ENCODE results near the gene STMN3.
"Not testable (repeated sequence)": the region's sequence is repeated elsewhere in the genome, so short reads cannot be mapped to it uniquely, and the experiment has no call there.

STMN3 gene

DNA sequence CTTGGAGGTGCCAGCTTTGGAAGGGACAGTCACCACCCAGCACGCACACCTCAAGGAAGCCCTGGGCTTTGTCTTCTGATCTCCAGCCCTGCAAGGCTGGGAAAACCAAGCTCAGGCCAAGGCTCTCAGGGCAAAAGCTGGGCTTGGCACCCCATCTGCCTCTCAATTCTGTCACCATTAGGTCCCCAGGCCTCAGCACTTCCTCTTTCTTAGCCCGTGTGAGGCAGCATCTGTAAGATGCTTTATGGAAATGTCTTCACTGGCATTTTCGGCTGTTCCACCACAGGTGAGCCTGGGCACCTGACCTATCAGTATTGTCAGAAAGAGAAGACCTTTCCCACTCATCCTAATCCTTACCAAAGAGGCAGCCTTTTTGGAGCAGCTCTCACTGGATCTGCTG lies 50.9 kb downstream of the STMN3 start:
- H3K27ac ChIP-seq (ENCODE audit: low read depth, low read length) = no peak overlapping the region
- peaks cover 7% of the 10 kb centered on the region; the same call in 1 of the 2 replicates for H3K36me3 ChIP-seq (ENCODE audit: insufficient read depth, low read length)
- peaks cover 5% of the 10 kb centered on the region for H3K4me1 ChIP-seq (ENCODE audit: control insufficient read depth, insufficient read depth, low read length, unreplicated experiment)
- H3K4me3 ChIP-seq (ENCODE audit: low read depth, low read length) = no peak overlapping the region
- H3K27me3 ChIP-seq (ENCODE audit: insufficient read depth, low read length) = no peaks in the 10 kb centered on the region
- no peaks in the 10 kb centered on the region for H3K79me2 ChIP-seq (ENCODE audit: control insufficient read depth, insufficient read depth, low read length, unreplicated experiment)
- H2AFZ ChIP-seq (ENCODE audit: low read length, unreplicated experiment) = no peak overlapping the region

GRCh38 chr20:63601679-63602078 lies 51.5 kb downstream of the STMN3 start:
- H2AFZ ChIP-seq (ENCODE audit: low read length, unreplicated experiment); H3K4me3 ChIP-seq (ENCODE audit: low read depth, low read length); H3K27ac ChIP-seq (ENCODE audit: low read depth, low read length); H3K27me3 ChIP-seq (ENCODE audit: insufficient read depth, low read length); H3K4me1 ChIP-seq (ENCODE audit: control insufficient read depth, insufficient read depth, low read length, unreplicated experiment); H3K36me3 ChIP-seq (ENCODE audit: insufficient read depth, low read length); H3K79me2 ChIP-seq (ENCODE audit: control insufficient read depth, insufficient read depth, low read length, unreplicated experiment): not testable (repeated sequence)

DNA sequence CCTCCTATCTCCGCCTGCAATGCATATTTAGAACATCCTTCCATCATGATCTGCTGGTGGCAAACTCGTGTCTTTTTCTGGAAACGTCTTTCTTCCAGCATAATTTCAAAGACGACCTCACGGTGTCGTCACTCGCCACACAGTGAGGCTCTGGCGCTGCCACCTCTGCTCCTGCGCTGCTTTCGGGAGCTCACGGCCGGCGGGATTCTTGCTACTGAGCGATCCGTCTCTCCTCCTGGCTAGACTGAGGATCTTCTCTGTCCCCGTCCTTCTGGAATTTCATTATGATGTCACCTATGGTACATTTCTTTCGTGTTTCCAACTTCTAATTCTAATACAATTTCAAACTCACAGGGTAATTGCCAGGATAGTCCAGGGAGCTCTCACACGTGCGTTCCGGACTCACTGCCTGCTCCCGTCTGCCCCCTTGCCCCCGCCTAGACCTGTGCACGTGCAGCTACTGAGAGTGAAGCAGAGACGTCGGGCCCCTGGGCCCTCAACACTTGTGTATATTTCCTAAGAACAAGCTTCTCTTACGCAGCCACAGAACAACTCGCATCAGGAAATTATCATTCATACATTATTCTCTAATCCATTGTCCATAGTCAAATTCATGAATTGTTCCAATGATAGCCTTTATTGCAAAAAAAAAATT lies 53.7 kb downstream of the STMN3 start:
- no peak overlapping the region for H3K27ac ChIP-seq (ENCODE audit: low read depth, low read length)
- H3K27me3 ChIP-seq (ENCODE audit: insufficient read depth, low read length) = no peaks in the 10 kb centered on the region
- H2AFZ ChIP-seq (ENCODE audit: low read length, unreplicated experiment) = no peak overlapping the region
- H3K36me3 ChIP-seq (ENCODE audit: insufficient read depth, low read length) = peaks cover 7% of the 10 kb centered on the region; the same call in 1 of the 2 replicates
- no peak overlapping the region for H3K4me3 ChIP-seq (ENCODE audit: low read depth, low read length)
- H3K79me2 ChIP-seq (ENCODE audit: control insufficient read depth, insufficient read depth, low read length, unreplicated experiment) = no peaks in the 10 kb centered on the region
- peaks cover 5% of the 10 kb centered on the region for H3K4me1 ChIP-seq (ENCODE audit: control insufficient read depth, insufficient read depth, low read length, unreplicated experiment)

GRCh38 chr20:63598479-63599395 lies 54.5 kb downstream of the STMN3 start:
- H3K79me2 ChIP-seq (ENCODE audit: control insufficient read depth, insufficient read depth, low read length, unreplicated experiment) = no peaks in the 10 kb centered on the region
- H2AFZ ChIP-seq (ENCODE audit: low read length, unreplicated experiment) = no peak overlapping the region
- H3K36me3 ChIP-seq (ENCODE audit: insufficient read depth, low read length) = peaks cover 7% of the 10 kb centered on the region; the same call in 1 of the 2 replicates

DNA sequence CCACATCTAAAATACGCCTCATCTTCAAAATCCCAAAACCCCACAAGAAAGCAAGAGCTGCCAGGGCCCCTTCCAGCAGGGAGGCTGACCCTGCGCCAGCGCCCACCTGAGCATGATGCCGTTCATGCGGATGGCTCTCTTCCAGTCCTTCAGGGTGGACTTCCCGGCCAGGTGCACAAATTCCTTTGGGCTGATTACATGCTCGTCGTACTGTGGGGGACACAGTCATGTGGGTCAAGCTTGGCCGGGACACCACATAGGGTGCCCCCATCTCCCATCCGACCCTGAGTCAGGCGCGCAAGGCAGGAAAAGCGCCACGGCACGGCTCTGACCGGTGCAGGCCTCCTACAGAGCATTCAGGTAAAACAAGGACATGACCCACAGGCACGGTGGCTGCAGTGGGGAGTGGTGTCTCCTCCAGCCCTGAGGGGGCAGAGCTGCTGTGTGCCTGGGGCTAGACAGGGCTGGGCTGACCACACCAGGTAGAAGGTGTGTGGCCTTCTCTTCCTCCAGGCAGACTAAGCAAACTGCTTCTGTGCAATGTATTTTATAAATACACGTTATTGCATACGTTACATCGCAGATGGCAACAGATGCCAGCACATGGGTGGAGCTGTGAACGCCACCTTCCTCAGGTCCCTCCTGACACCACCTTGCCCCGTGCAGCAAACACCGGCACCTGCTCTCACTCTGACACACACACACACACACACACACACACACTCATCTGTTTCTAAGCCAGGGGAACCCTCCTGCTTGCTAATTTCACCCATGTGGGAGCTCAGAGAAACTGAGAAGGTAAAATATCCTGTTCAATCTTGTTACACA lies 55.4 kb downstream of the STMN3 start:
- Histone ChIP-seq H3K27me3 (ENCODE audit: insufficient read depth, low read length) (no peaks in the 10 kb centered on the region), H3K4me3 (ENCODE audit: low read depth, low read length) (no peak overlapping the region), H3K36me3 (ENCODE audit: insufficient read depth, low read length) (peaks cover 10% of the 10 kb centered on the region; the same call in 1 of the 2 replicates), H2AFZ (ENCODE audit: low read length, unreplicated experiment) (no peak overlapping the region), H3K79me2 (ENCODE audit: control insufficient read depth, insufficient read depth, low read length, unreplicated experiment) (no peaks in the 10 kb centered on the region), H3K27ac (ENCODE audit: low read depth, low read length) (no peak overlapping the region), H3K4me1 (ENCODE audit: control insufficient read depth, insufficient read depth, low read length, unreplicated experiment) (peaks cover 11% of the 10 kb centered on the region)

More at GRCh38 chr20:63598479-63599395, 54.5 kb downstream of the STMN3 start:
- Histone ChIP-seq H3K4me3 (ENCODE audit: low read depth, low read length) (no peak overlapping the region), H3K4me1 (ENCODE audit: control insufficient read depth, insufficient read depth, low read length, unreplicated experiment) (peaks cover 11% of the 10 kb centered on the region), H3K27ac (ENCODE audit: low read depth, low read length) (no peak overlapping the region), H3K27me3 (ENCODE audit: insufficient read depth, low read length) (no peaks in the 10 kb centered on the region)

GRCh38 chr20:63596423-63596822 lies 56.8 kb downstream of the STMN3 start:
- peaks cover 11% of the 10 kb centered on the region for H3K4me1 ChIP-seq (ENCODE audit: control insufficient read depth, insufficient read depth, low read length, unreplicated experiment)
- no peak overlapping the region for H2AFZ ChIP-seq (ENCODE audit: low read length, unreplicated experiment)
- no peak overlapping the region for H3K27ac ChIP-seq (ENCODE audit: low read depth, low read length)
- H3K79me2 ChIP-seq (ENCODE audit: control insufficient read depth, insufficient read depth, low read length, unreplicated experiment) = no peaks in the 10 kb centered on the region
- no peaks in the 10 kb centered on the region for H3K27me3 ChIP-seq (ENCODE audit: insufficient read depth, low read length)
- no peak overlapping the region for H3K4me3 ChIP-seq (ENCODE audit: low read depth, low read length)
- H3K36me3 ChIP-seq (ENCODE audit: insufficient read depth, low read length) = 0 out of 2 replicates have a peak, but pooled peaks cover 2% of the 10 kb centered on the region

DNA sequence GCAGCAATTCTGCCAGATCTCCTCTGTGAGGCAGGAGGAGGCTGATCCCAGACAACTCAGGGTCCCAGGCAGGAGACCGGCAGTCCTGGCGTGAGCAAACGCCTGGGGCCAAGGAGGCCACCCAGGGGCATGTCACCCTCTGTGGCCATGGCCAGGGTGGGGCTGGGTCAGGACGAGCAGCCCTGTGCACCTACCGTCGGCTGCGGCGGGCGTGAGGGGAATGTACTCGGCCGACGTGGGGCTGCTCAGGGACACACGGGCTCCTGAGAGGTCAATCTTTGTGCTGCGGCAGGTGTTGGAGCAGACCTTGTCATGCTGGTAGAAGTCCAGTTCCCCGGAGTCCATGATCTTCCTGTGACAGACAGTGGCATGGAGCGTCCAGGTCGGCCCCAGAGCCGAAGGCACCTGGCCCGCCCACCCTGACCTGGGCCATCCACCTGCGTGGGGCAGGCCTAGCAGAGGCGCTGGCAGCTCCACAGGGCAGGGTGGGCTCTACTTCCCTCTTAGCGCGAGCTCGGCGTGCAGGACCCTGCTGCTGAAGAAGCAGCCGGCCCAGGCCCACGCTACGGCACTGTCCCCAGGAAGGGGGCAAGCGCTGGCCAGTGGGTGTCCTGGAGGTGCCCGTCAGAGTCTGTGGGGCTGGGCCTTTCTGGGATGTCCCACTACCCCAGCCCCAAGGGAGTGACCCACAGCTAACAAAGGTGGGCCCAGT lies 57.7 kb downstream of the STMN3 start:
- Histone ChIP-seq H3K4me1 (ENCODE audit: control insufficient read depth, insufficient read depth, low read length, unreplicated experiment) (peaks cover 11% of the 10 kb centered on the region), H3K4me3 (ENCODE audit: low read depth, low read length) (no peak overlapping the region), H3K36me3 (ENCODE audit: insufficient read depth, low read length) (0 out of 2 replicates have a peak, but pooled peaks cover 2% of the 10 kb centered on the region), H3K27me3 (ENCODE audit: insufficient read depth, low read length) (no peaks in the 10 kb centered on the region), H3K79me2 (ENCODE audit: control insufficient read depth, insufficient read depth, low read length, unreplicated experiment) (no peaks in the 10 kb centered on the region), H3K27ac (ENCODE audit: low read depth, low read length) (no peak overlapping the region), H2AFZ (ENCODE audit: low read length, unreplicated experiment) (no peak overlapping the region)

DNA sequence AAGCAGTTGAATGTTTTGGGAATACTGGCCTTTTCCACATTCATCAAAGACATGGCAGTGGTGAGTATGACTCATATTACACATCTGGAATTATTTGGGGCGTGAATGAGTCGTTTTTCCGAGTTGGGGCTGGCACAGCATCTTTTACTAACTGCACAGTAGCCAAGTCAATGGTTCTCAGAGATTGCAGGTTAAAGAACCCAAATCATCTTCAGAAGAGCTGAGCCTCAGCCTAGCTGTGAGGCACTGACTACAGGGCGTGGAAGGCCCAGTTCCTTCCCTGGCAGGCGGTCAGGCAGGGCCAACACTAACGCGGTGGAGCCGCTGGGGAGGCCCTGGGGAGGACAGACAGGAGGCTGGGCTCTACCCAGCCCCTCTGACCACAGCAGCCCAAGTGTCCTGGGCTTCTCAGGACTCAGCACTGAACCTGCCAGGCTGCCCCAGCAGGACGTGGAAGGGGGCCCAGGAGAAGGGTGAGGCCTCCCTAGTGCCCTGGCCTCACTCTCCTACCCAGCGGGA lies 59.1 kb downstream of the STMN3 start:
- no peak overlapping the region for H2AFZ ChIP-seq (ENCODE audit: low read length, unreplicated experiment)
- 0 out of 2 replicates have a peak, but pooled peaks cover 2% of the 10 kb centered on the region for H3K36me3 ChIP-seq (ENCODE audit: insufficient read depth, low read length)
- no peaks in the 10 kb centered on the region for H3K79me2 ChIP-seq (ENCODE audit: control insufficient read depth, insufficient read depth, low read length, unreplicated experiment)
- no peak overlapping the region for H3K4me3 ChIP-seq (ENCODE audit: low read depth, low read length)
- no peaks in the 10 kb centered on the region for H3K27me3 ChIP-seq (ENCODE audit: insufficient read depth, low read length)
- no peak overlapping the region for H3K27ac ChIP-seq (ENCODE audit: low read depth, low read length)
- peaks cover 6% of the 10 kb centered on the region for H3K4me1 ChIP-seq (ENCODE audit: control insufficient read depth, insufficient read depth, low read length, unreplicated experiment)

- Histone ChIP-seq H3K4me3 (ENCODE audit: low read depth, low read length) (no peak overlapping the region), H3K4me1 (ENCODE audit: control insufficient read depth, insufficient read depth, low read length, unreplicated experiment) (peaks cover 6% of the 10 kb centered on the region), H2AFZ (ENCODE audit: low read length, unreplicated experiment) (no peak overlapping the region), H3K79me2 (ENCODE audit: control insufficient read depth, insufficient read depth, low read length, unreplicated experiment) (no peaks in the 10 kb centered on the region), H3K36me3 (ENCODE audit: insufficient read depth, low read length) (0 out of 2 replicates have a peak, but pooled peaks cover 2% of the 10 kb centered on the region), H3K27ac (ENCODE audit: low read depth, low read length) (no peak overlapping the region), H3K27me3 (ENCODE audit: insufficient read depth, low read length) (no peaks in the 10 kb centered on the region)
These were observed 60.6 kb downstream of the STMN3 start for GRCh38 chr20:63592661-63593060.

All from ACC112 (cell line).